Tibial nerve (tissue), 4 donors: Measurements from ENCODE around the gene TBL1X. TPM values are rescaled to one million over a fixed set of nuclear protein-coding genes. Genes with fewer than 3 reads are reported as not detected.

Experiments
- DNase-seq, 2 donors: peaks; one replicate each; pipeline ENCODE4 v3.0.0-alpha.2; 2019; ENCODE audit warnings: low spot score in 2 of 2
- H3K27ac ChIP-seq, 4 donors: fragments of 200-600 bp; sonication (generic) in 3 of 4; one replicate each; pipeline ENCODE4 v1.5.1; 2017 to 2019; ENCODE audit warnings: mild to moderate bottlenecking in 1 of 4
- H3K27me3 ChIP-seq, 2 donors: fragments of 200-600 bp; sonication (generic) in 1 of 2; one replicate each; pipeline versions ENCODE4 v1.5.1 to v1.6.0; 2017 to 2019
- H3K36me3 ChIP-seq, 3 donors: fragments of 200-600 bp; sonication (generic); one replicate each; pipeline ENCODE4 v1.5.1; 2018 to 2019
- H3K4me1 ChIP-seq, 4 donors: fragments of 200-600 bp; sonication (generic) in 3 of 4; one replicate each; pipeline ENCODE4 v1.5.1; 2017 to 2019
- H3K4me3 ChIP-seq, 4 donors: fragments of 200-600 bp; sonication (generic) in 3 of 4; one replicate each; pipeline ENCODE4 v1.5.1; 2017 to 2019; ENCODE audit warnings: mild to moderate bottlenecking in 1 of 4, moderate library complexity in 1 of 4
- H3K9me3 ChIP-seq, 4 donors: fragments of 200-600 bp; sonication (generic) in 3 of 4; one replicate each; pipeline ENCODE4 v1.5.1; 2017 to 2019
- CTCF ChIP-seq, 5 experiments: fragments of 200-600 bp in 3 of 5; fragments of 450-650 bp in 2 of 5; sonication (generic) in 3 of 5; IDR thresholded peaks; one replicate each; pipeline ENCODE4 v1.5.1; 2016 to 2019; ENCODE audit warnings: antibody characterized with exemption in 5 of 5, mild to moderate bottlenecking in 3 of 5, moderate library complexity in 2 of 5
- EP300 ChIP-seq, 2 donors: sonication (generic); formaldehyde crosslinking; IDR thresholded peaks; one replicate each; pipeline ENCODE4 v1.6.1; 2017; ENCODE audit warnings: antibody characterized with exemption in 2 of 2, mild to moderate bottlenecking in 1 of 2
- POLR2A ChIP-seq, 2 donors: fragments of 450-650 bp; IDR thresholded peaks; one replicate each; pipeline ENCODE4 v1.6.1; 2017; ENCODE audit warnings: antibody characterized with exemption in 2 of 2, mild to moderate bottlenecking in 2 of 2, moderate library complexity in 2 of 2
- WGBS, 2 donors: methylation state at CpG; one replicate each; pipeline ENCODE4 v1.1.5; 2018; 5-methylcytosine and 5-hydroxymethylcytosine counted together
- total RNA-seq, 4 donors: library from RNA; depleted of rRNA; stranded (reverse); fragments of >200 nt; gene quantifications; one replicate each; pipeline ENCODE4 v1.1.0, GENCODE V29; 2016

The TBL1X gene
- total RNA-seq, 4 donors from 2014 or later = 12.2 to 25.2 (median 19.5) TPM

DNA sequence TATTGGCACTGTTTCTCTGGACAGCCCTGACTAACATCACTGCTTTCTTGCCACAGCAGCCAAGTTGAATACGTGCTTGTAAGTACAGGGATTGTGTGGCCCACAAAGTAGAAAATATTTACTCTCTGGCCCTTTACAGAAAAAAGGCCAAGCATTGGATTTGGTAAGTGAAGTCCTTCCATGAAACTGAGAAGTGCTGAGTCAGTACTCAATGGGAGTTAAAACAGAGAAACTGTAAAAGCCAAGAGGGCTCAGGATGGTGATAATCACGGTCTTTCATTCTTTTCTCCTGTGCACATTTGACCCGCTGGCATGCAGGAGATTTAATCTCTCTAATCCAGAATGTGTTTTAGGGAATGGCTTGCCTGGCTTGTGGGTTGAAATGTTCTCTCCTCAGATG is 46.1 kb downstream of the TBL1X start:
- no peak for DNase-seq
- no peaks in the 10 kb centered on the region for H3K4me1 ChIP-seq
- 54 to 66% methylated on average over 3 of the region's 3 CpGs for WGBS, 2 donors
- H3K27me3 ChIP-seq = no peaks in the 10 kb centered on the region
- no peaks in the 10 kb centered on the region for H3K9me3 ChIP-seq
- TF ChIP-seq POLR2A (IDR thresholded peaks at IDR 0.05) = no peak
- TF ChIP-seq CTCF (IDR thresholded peaks at IDR 0.05) = no peak
- TF ChIP-seq EP300 (IDR thresholded peaks at IDR 0.05) = no peak
- no peak overlapping the region for H3K27ac ChIP-seq
- no peaks in the 10 kb centered on the region for H3K36me3 ChIP-seq
- no peak overlapping the region for H3K4me3 ChIP-seq

DNA sequence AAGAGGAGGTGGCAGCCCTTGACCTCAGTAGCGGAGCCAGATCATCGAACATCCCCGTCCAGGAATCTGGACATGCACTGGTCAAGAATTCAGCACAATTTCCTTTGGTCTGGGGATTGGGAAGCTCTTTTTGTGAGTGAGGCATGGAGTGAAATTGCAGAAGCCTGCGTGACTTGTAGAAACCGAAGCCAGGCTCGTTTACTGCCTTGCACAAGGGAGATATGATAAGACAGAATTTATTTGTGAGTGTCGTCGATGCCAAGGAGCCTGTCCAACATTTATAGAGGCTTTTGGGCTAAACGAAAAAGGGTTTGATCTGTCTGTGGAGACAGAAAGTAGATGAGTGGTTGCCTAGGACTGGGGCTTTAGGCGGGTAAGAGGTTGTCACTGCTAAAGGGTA is 50.6 kb downstream of the TBL1X start:
- WGBS, 2 donors = 77 to 80% methylated on average over 8 to 10 of the region's 10 CpGs
- no peak for TF ChIP-seq CTCF (IDR thresholded peaks at IDR 0.05)
- TF ChIP-seq EP300 (IDR thresholded peaks at IDR 0.05) = no peak
- no peak for TF ChIP-seq POLR2A (IDR thresholded peaks at IDR 0.05)
- Histone ChIP-seq H3K4me3 (no peak overlapping the region), H3K27ac (no peak overlapping the region), H3K9me3 (no peaks in the 10 kb centered on the region), H3K27me3 (no peaks in the 10 kb centered on the region), H3K36me3 (no peaks in the 10 kb centered on the region), H3K4me1 (no peaks in the 10 kb centered on the region)
- no peak for DNase-seq

DNA sequence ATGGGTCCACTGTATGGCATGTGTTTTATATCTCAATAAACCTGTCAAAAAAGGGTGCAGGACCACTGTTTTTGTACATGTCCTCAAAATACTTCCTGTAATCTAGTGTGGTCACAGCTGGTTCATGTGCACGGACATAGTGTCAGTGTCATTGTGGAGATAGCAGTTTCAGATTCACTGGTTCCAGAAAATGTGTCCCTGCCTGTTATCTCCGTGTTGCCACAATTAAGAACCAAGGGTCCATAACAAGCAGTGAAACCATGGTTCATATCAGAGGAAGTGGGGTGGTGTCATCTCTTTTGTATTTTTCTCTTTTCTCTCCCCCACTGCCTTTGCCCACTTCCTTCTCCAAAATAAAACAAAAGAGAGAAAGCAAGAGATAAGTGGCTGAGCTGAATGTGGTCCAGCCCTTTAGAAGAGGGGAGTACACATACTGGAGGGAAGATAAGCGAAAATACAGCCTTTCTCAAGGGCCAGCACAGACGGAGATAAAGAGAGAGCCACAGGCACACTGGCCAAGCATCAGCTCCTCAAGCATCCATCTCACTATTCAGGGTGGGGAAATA is 51.2 kb downstream of the TBL1X start:
- no peaks in the 10 kb centered on the region for H3K36me3 ChIP-seq
- 79 to 86% methylated on average over 4 of the region's 4 CpGs for WGBS, 2 donors
- no peak overlapping the region for H3K4me3 ChIP-seq
- no peak for TF ChIP-seq POLR2A (IDR thresholded peaks at IDR 0.05)
- H3K27me3 ChIP-seq = no peaks in the 10 kb centered on the region
- no peak for DNase-seq
- no peaks in the 10 kb centered on the region for H3K4me1 ChIP-seq
- H3K27ac ChIP-seq = no peak overlapping the region
- no peaks in the 10 kb centered on the region for H3K9me3 ChIP-seq

GRCh38 chrX:9516635-9517034 is 51.8 kb downstream of the TBL1X start:
- no peaks in the 10 kb centered on the region for H3K27me3 ChIP-seq
- no peak overlapping the region for H3K4me3 ChIP-seq
- DNase-seq = no peak
- no peaks in the 10 kb centered on the region for H3K36me3 ChIP-seq
- WGBS, 2 donors = 60 to 65% methylated on average over 3 of the region's 3 CpGs
- H3K4me1 ChIP-seq = no peaks in the 10 kb centered on the region
- H3K27ac ChIP-seq = no peak overlapping the region
- TF ChIP-seq POLR2A (IDR thresholded peaks at IDR 0.05) = no peak
- no peak for TF ChIP-seq CTCF (IDR thresholded peaks at IDR 0.05)
- no peak for TF ChIP-seq EP300 (IDR thresholded peaks at IDR 0.05)
- H3K9me3 ChIP-seq = no peaks in the 10 kb centered on the region

- 91 to 93% methylated on average over 4 of the region's 4 CpGs for WGBS, 2 donors
- no peaks in the 10 kb centered on the region for H3K27me3 ChIP-seq
- H3K27ac ChIP-seq = no peak overlapping the region
- H3K9me3 ChIP-seq = no peaks in the 10 kb centered on the region
- H3K4me1 ChIP-seq = no peaks in the 10 kb centered on the region
- no peak for DNase-seq
- no peaks in the 10 kb centered on the region for H3K36me3 ChIP-seq
- TF ChIP-seq POLR2A (IDR thresholded peaks at IDR 0.05) (no peak), EP300 (IDR thresholded peaks at IDR 0.05) (no peak), CTCF (IDR thresholded peaks at IDR 0.05) (no peak)
- no peak overlapping the region for H3K4me3 ChIP-seq
Measured at GRCh38 chrX:9518051-9518450, 53.2 kb downstream of the TBL1X start.

GRCh38 chrX:9518889-9519288 is 54.0 kb downstream of the TBL1X start:
- WGBS, 2 donors = 91 to 95% methylated on average over 5 of the region's 5 CpGs
- no peak for TF ChIP-seq EP300 (IDR thresholded peaks at IDR 0.05)
- TF ChIP-seq POLR2A (IDR thresholded peaks at IDR 0.05) = no peak
- TF ChIP-seq CTCF (IDR thresholded peaks at IDR 0.05) = no peak
- DNase-seq = no peak

More at GRCh38 chrX:9518889-9519288, 54.0 kb downstream of the TBL1X start:
- no peaks in the 10 kb centered on the region for H3K4me1 ChIP-seq
- no peaks in the 10 kb centered on the region for H3K27me3 ChIP-seq
- no peaks in the 10 kb centered on the region for H3K36me3 ChIP-seq
- H3K27ac ChIP-seq = no peak overlapping the region
- no peak overlapping the region for H3K4me3 ChIP-seq
- no peaks in the 10 kb centered on the region for H3K9me3 ChIP-seq
